ENCODE measurements around the gene EFCAB6. TPM values are rescaled to one million over a fixed set of nuclear protein-coding genes. Genes with fewer than 3 reads are reported as not detected.

The EFCAB6 gene
- total RNA-seq, 1 donor from 2014 or later = 7.0 TPM

DNA sequence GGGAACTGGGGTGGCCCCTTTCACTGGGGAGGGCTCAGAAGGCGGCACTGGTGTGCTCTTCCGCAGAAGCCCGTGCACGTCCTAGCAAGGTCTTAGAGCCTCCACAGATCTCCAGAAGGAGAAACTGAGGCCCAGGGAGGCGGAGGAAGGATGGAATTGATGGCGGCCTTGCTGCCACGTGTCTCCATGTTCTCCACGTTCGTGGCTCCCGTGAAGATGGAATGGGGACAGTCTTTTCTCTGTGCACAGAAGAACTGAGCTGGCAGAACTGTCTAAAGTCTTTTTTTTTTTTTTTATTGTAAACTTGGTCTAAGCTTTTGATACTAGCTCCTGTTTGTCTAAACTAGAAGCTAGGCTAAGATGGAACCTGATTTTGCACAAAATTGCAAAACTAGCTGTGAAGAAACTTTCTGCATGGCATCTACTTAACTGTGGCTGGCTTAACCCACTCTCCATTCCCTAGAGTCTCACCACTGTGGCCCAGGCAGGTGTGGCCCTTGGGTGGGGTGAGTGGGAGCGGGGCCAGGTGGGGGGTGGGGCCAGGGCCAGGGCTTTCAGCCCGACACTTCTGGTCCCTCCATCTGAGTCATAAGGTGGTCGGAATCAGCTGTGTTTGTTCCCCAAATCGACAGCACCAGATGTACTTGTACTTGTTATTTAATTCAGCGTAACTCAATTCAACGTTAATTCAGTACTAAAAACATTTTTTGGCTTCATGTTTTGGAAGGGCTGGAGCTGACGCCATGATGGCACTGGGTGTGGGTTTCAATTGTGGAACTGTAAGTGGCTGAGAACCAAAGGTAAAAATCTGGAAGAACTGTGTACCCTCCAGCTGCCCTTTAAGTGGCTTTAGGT, 279.6 kb downstream of the EFCAB6 start:
- no peak for DNase-seq (ENCODE audit: low spot score)

DNA sequence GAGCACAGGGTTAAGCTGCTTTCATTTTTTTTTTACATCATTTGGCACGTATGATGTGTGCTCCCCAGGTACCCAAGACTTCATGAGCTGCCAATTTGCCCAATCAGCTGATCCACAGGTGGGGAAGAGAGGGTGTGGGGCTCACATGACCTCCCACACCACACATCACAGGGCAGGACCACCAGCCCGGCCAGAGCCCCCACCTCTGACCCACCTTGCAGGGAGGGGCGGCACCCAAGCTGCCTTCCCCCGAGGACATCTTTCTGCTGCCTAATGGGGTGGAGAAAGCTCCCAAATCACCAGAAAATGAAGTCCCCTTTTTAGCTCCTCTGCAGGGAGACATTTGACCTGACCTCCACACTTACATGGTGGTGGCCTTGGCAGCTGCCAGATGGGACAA, 280.5 kb downstream of the EFCAB6 start:
- no peak for DNase-seq (ENCODE audit: low spot score)

DNA sequence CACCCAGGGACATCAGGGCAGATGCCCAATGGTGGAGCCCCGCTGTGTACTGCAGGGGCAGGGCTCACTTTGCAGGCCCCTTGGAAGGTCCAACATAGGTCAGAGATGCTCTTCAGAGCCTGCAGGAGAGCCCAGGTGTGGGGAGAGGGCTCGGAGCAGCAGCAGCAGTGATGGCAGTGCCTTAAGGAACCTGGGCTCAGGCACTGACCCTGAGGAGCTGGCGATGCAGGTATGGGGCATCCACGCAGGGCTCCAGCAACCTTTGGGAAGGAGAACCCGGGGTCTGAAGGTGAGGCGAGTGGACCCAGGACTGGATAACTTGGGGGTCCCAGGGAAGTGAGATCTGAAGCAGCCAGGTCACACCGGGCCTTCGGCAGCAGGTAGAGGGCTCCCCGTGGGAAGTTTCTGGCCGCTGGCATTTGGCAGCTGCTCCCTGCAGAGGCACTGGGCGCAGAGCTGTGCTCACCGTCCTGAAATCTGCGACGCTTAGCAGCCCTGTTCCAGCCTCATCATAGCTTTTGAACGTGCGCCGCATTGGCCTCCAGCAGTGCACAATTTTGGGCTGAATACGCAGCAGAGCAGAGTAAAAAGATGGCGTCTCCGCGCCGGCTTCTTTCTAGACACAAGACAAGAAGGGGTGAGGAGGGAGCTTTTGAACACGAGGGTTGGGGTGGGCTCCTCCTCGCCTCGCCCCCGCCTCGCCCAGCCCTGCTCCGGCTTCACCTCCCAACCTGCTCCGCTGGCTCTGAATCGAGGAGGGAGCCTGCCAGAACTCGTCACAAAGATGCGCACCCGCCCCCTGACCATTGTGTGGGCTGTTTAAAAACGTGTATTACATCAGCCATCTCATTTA, 281.5 kb downstream of the EFCAB6 start:
- no peak for DNase-seq (ENCODE audit: low spot score)

DNA sequence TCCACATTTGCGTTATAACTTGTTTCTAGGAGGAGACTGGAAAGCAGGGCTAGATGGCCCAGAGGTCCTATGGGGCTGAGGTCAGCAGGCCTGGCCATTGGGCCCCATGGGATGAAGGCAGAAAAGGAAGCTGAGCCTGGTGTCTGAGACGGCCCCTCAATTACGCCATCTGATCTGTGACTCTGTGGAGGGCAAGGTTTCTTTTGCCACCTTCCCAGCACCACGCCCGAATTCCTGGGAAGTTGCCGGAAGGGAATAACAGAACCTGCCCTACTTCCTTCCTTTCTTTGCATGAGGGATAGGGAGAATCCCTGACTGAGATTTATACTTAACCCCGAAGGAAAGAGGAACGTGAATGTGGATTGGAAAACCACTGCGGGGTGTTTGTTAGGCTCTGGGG, 282.2 kb downstream of the EFCAB6 start:
- DNase-seq (ENCODE audit: low spot score) = no peak

DNA sequence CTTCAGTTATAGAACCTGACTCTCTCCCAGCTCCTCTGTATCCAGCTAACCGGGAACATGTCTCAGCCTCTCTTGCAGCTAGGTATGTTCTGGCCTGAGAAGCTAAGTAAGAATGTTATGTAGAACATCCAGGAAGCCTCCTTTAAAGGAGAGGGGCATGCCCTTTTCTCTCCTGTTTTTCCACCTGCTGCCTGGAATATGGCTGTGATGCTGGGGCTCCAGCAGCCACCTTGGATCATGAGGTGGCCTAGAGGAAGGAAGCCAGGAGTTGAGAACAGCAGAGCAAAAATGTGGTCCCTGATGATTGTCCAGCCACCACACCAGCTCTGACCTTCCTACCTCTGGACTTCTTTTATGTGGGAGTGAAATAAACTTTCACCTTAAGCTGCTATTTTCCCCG, 282.6 kb downstream of the EFCAB6 start:
- DNase-seq (ENCODE audit: low spot score) = no peak

DNA sequence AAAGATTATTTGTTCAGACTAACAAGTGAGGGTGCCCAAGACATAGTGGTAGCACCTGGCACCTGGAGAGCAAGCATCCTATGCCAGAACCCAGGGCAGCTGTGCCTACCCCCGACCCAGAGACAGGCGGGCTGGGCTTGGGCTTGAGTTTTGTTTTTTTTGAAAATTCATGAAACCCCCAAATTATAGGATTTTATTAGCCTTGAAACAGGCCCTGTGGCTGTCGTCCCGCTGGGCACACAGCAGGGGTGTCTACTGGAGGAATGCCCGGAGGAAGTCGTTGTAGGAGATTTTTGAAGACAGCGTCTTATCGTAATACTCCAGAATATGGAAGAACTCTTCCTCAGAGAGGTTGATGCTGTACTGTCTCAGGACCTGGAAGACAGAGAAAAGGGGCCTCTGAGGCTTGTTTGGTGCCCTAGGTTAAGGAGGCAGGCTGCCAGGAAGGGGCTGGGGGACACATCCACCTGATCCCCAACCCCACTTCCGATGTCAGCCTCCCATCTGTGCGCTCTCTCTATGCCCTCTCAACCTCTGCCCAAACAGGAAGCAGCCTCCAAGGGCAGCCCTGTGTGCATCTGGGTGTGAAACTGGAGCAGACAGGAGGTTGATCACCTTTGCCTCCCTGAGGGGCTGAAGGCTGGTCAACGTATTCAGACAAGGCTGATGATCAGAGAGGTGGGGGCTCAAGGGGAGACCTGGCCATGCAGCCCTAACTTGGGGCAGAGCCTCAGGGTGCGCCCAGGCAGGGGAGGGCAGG, 283.3 kb downstream of the EFCAB6 start:
- no peak for DNase-seq (ENCODE audit: low spot score)

DNA sequence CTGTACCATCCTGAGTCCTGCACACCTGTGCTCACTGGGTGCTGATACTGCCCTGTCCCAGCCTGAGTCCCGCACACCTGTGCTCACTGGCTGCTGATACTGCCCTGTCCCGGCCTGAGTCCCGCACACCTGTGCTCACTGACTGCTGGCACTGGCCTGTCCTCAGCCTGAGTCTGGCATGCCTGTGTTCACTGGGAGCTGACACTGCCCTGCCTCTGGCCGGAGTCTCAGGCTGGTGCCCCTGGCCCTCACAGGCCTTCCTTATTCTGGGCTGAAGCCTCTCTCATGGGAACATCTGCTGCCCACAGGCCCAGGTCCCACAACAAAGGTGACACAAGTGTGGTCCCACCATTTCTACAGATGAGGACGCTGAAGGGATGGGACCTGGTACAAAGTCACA, 285.2 kb downstream of the EFCAB6 start:
- DNase-seq (ENCODE audit: low spot score) = no peak

DNA sequence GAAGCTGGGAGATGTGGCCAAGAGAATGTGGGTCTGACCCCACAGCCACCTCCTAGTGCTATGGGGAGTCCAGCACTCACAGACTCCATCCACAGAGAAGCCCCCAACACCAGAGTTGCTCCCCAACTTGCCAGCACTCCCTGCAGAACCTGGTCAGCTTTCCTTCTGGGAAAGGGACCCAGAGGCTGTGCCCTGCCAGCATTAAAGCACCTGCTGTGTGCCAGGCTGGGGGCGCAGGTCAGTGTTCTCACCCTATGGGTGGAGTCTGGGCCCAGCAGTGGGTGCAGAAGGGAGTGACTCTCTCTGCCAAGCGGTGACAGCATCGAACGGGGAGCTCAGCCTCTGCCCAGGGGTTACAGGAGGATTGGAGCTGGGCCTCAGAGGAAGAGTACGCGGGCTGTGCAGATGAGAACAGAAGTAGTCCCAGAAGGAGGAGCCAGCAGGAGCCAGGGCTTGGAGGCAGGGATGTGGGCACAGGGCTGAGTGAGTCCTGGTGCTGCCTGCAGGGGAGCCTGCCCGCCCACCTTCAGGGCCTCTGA, 285.9 kb downstream of the EFCAB6 start:
- no peak for DNase-seq (ENCODE audit: low spot score)

DNA sequence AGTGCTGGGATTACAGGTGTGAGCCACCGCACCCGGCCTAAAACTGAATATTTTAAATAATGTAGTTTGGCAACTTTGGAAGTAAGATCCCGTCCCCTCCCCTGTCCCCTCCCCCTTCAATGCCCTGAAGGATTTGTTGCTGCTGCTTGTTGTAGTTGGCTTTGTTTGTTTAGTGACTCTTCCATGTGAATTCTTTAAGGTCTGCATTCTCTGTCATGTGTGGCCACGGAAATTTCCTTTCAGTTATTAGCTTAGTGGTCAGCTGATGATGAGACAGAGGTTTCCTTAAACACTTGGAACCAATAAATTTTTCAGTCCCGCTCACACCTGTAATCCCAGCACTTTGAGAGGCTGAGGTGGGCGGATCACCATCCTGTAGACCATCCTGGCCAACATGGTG, 290.4 kb downstream of the EFCAB6 start:
- no peak for DNase-seq (ENCODE audit: low spot score)

DNA sequence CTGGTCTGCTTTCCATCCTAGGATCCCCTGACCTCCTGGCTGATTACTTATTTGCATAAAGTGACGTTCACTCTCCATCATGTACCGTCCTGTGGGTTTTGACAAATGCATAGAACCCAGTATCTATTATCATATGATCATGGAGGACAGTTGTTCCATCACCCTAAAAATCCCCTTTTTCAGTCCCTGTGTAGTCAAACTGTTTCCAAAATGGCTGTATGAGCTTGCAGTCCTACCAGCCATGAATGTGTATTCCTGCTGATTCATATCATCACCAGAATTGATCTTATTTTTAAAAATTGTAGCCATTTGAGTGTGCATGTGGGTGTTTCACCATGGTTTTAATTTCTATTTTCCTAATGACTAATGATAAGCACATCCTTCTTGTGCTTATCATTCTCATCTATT, 291.5 kb downstream of the EFCAB6 start:
- DNase-seq (ENCODE audit: low spot score) = no peak

DNA sequence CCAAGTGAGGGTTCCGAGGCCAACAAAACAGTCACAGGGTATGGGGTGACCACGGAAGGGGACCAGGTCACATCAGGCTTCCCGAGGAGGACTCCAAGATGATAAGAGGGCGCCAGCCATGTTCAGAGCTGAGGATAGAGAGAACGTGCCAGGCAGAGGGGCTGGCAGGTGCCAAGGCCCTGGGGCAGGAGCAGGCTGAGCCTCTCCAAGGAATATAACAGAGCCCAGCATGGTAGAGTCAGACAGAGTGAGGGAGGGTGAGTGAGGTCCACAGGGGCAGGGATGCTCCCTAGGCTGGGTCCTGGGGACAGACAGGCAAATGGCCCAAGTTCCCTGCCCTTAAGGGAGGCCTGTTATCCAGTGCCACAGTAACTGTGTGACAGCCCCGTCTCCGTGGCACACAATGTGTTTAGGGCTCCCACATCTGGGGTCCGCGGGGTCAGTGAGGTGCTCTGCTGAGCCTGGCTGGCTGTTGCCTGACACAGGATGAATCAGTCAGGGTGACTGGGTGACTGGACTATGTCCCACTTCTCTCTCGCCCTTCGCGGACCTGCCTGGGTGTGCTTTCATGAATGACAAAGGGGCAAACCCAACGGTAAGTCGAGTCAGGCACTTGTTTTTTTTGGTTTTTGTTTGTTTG, 295.0 kb downstream of the EFCAB6 start:
- DNase-seq (ENCODE audit: low spot score) = no peak

DNA sequence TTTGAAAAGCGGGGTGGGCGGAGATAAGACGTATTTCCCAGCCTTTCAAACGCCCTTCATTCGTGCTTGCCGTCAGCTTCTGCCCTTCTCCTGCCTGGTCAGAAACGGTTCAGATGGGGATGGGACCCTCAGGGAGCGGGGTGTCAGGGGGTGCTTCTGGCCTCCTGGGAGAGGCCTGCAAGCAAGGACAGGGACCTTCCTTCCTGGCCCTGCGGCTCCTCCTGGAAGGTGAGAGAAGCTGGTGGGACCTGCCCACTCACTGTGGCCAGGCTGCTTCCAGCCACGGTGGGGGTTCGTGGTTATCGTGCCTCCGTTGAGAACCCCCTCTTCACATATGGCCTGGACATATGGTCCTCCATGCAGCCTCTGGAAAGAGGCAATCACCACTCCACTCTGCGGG, 295.7 kb downstream of the EFCAB6 start:
- DNase-seq (ENCODE audit: low spot score) = no peak

DNA sequence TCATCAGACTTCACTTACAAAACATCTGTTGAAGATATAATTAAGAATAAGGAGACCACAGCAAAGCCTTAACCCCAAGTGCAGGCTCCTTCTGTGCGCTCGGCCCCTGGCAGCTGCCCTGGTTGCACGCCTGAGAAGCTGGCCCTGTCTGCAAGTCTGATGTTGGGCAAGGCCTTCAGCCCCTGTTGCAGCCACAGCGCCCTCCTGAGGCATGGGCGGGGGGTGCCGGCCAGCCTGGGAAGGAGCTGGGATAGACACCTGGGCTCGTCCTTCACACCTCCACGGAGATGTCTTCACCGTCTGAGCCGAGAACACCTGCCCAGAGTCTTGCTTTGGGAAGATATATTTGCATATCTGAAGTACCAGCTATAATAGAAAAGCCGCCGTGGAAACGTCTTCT, 296.2 kb downstream of the EFCAB6 start:
- no peak for DNase-seq (ENCODE audit: low spot score)

DNA sequence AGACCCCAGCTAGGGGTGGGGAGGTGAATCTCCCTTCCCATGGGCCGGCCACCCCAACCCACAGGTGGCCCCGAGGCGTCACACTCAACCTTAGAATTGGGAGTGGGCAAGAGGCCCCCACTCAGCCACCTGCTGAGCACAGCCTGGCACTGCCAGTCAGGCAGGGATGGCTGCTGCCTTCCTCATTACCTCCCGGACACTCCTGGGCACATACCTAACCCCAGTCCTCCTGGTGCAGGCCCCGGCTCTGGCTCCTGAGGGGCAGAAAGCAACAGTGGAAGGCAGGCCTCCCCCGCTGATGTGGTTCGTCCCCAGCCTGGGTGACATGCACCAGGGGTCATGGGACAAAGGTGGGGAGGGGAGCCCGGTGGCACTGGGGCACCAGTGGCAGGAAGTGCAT, 296.7 kb downstream of the EFCAB6 start:
- no peak for DNase-seq (ENCODE audit: low spot score)

DNA sequence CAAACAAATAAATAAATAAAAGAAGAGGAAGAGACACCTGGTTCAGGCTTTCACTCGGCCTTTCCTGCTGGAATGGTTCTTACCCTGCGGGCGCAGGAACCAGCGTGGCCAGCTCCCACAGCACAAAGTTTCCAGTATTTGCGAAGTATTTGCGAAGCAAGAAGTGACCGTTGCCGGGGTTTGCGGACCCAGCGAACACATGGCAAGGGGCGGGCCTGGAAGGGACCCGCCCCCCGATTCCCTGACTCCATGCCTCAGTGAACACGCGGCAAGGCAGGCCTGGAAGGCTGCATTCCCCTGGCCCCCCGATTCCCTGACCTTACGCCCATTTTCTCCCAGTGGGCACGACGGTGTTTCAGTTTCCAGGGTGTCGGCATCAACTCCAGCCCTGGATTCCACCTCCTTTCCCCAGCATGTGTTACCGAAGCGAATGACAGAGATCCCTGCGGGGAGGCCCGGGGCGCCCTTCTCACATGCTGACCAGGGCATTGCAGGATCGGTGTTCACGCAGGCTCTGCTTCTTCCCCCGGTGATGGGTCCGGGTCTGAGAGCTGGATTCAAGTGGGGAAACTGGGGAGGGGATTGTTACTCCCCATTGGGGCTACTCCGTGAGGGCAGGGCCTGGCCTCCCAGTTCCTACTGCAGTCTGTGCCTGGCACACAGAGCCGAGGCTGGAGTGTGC, 297.5 kb downstream of the EFCAB6 start:
- no peak for DNase-seq (ENCODE audit: low spot score)

DNA sequence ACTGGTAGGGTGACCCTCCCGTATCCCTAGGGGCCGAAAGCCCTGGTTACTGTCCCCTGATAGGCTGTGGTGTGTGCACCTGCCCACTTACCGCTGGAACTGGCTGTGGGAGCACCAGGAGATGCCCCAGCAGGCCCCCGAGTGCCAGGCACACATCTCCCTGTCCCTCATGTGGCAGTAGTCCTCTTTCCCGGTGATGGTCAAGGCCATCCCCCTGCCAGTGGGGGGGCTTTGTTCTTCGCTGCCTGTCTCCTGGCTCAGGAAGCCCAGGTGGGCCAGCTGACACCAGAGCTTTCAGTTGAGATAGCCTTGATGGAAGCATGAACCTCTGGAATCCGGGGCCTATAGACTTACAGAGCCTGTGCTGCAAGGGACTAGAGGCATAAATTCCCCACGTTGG, 299.8 kb downstream of the EFCAB6 start:
- DNase-seq (ENCODE audit: low spot score) = no peak

DNA sequence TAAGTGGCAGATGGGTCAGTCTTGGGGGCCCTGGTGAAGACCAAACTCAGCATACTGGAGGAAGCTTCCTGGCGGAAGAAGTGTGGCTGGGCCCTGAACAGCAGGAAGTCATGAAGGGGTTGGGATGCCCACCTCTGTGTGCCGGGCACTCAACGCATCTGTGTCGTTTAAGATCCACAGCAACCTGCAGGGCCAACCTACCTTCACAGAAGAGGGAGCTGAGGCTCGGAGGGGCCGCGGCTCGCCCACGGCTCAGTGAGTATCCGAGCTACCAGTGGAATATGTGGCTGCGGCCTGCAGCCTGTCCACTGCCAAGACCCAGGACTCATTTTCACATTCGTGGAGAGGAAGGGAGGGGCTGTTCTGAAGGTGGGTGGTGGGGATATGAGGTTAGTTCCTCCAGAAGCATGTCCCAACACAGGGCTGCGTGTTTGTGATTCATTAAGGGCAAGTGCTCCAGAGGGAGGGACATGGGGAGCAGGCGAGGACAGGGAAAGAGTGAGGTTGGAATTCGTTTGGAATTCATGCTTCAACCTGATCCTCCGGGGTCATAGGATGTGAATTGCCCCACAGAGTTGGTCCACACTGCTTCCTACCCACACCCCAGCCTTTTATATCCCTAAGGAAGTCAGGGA, 300.7 kb downstream of the EFCAB6 start:
- no peak for DNase-seq (ENCODE audit: low spot score)

DNA sequence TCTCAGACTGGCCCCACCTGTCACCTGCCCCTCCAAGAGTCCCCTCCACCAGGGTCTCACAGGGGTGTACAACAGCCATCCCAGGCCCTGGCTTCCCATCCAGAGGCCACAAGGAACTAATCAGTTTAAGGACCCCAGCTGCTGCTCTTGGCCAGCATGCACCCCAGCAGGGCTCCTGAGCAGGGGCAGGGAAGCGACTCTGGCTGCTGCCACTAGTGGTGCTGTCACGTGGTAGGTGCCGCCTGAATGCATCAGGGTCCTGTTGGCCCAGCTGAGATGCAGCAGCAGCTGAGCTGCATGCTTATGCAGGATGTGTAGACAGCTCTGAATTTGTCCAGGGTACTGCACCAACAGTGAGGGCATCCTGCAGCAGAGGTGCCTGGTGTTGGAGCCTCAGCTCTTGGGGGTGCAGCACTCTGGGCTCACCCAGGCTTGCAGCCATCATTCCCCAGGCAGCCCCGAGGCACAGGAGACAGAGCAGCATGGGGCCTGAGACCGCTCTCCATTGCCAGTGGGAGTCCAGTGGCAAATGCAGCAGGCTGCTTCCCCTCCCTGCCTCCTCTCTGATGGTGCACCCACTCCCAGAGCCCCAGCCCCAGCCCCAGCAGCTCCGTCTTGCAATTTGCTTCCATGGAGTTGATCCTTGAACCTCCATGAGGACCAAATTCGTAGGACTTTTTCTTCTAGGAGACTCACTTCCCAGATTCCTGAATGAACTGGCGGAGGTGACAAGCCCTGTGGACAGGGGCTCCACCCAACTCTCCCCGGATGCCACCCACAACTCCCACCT, 301.6 kb downstream of the EFCAB6 start:
- DNase-seq (ENCODE audit: low spot score) = no peak

DNA sequence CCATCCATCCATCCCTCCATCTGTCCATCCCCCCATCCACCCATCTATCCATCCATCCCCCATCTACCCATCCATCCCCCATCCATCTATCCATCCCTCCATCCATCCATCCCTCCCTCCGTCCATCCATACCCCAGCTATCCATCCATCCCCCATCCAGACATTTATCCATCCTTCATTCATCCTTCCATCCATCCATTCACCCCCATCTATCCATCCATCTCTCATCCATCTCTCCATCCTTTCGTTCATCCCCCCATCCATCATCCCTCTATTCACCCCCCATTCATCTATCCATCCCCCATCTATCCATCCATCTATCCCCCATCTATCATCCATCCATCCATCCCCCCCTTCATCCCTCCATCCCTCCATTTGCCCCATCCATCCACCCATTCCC, 302.8 kb downstream of the EFCAB6 start:
- DNase-seq (ENCODE audit: low spot score) = no peak
